HG03196 (cell line): ENCODE measurements around the gene PA2G4.
"Not testable (repeated sequence)": the region's sequence is repeated elsewhere in the genome, so short reads cannot be mapped to it uniquely, and the experiment has no call there.

ENCODE experiments used
- ATAC-seq: cut with Tn5 transposase; IDR thresholded peaks from one replicate; pipeline ENCODE4 v1.9.1; 2021; ENCODE audit not compliant: unreplicated experiment

PA2G4 gene

DNA sequence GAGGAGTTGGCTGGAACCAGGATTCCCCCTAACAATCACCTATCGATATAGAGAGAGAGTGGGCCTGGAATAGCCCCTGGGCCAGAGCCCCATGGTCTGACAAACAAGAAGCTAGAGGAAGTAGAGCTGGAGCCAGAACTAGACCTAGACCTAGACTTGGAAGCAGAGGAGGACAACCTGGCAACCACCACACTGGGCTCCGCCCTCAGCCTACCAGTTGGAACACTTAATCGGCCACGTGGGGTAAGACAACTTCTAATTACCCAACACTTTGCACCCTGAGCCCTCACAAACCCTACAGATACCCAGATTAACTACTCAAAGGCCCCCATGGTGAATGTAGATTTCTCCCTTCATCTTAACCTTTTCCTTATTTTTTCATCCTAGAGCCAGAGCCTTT lies 4.6 kb upstream of the PA2G4 start:
- no peak for ATAC-seq

GRCh38 chr12:56101045-56101444 lies 3.3 kb upstream of the PA2G4 start:
- no peak for ATAC-seq

GRCh38 chr12:56102683-56103065 lies 1.7 kb upstream of the PA2G4 start:
- ATAC-seq: no peak

- no peak for ATAC-seq
These were observed 1.2 kb upstream of the PA2G4 start for GRCh38 chr12:56103066-56103711.

DNA sequence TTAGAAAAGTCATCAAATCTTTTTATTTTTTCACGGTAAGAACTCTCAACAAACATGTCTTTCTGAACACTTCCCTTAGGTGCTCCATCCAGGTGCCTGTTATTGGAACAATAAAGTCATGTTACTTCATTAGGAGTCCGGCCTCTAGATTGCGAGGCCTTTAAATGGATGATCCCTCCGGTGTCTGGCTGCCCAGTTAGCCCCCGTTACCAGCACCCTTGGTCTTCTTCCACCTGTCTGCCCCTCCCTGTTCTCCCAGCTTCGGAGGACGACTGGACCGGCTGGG lies 593 bp upstream of the PA2G4 start:
- ATAC-seq: no peak

- ATAC-seq: peak; percentile 16
These were observed 653 bp downstream of the PA2G4 start for GRCh38 chr12:56104815-56105608.

DNA sequence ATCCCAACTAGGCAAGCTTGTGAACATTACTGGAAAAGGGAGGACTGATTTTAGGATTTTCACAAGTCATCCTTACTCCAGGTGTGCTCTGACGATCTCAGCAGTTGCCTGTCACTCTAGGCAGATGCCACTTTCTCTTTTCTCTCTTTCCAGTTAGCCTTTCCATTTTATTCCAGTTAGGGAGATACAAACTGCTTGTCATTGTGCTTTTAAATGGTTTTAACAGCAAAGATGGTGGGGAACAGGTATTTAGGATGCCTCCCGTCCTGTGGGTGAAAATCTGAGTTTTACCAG lies 1.2 kb downstream of the PA2G4 start:
- ATAC-seq: no peak

DNA sequence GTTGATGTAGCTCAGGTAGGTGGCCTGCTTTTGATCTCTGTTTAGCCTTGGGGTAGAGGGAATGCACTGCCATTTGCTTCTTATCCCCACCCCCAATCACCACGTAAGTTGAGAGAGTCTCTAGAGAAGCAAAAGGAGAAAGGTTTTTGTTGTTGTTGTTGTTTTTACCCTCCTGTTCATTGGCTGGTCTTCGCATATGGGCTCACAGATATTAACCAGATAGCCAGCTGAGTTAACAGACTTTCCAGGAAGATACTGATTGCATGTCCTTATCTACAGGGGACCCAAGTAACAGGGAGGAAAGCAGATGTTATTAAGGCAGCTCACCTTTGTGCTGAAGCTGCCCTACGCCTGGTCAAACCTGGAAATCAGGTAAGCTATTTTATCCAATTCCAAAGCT lies 2.9 kb downstream of the PA2G4 start:
- no peak for ATAC-seq

DNA sequence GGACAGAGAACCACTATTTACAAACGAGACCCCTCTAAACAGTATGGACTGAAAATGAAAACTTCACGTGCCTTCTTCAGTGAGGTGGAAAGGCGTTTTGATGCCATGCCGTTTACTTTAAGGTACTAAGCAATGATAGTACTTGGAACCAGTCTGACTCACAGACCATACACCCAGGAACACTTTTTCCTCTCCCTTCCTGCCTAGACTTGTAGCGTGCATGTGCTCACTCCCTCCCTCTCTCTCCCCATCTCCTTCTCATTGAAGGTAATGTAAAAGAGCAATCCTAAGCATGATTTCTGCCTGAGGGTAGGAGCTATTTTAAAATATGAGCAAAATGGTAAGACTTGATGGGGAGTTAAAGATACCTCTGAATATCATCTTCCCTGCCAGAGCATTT lies 6.2 kb downstream of the PA2G4 start:
- ATAC-seq: no peak

DNA sequence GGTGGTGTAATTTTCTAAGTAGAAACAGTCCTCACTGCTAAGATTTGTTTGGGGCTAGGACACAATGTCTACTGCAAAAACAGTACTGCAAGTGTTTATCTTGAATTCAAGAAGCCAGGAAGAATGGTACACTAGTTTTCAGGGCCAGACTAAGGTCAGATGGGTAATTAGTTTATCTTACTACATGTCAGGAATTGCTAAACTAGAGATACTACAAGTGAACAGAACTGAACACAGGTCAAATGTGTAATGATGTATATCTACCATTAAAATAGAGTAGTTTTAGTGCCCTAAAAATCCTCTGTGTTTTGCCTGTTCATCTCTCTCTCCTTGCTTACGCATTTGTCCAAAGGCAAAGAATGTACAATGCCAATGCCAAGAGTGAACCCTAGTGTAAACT lies 9.7 kb downstream of the PA2G4 start:
- no peak for ATAC-seq

DNA sequence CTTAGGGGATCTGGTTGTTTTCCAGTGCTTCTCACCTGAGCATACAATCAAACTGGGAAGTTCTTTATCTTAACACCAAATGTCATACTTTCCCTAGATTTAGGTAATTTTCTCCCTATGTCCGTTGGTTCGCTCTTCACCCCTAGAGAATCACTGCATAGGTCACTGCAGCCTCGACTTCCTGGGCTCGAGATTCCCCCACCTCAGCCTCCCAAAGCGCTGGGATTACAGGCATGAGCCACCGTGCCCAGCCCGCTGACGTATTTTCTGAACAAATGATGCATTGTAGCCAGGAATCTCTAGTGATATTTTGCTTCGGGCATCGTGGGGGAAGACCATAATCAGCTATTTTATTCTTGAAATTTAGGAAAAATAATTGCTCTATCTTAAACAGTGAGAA lies 11.0 kb downstream of the PA2G4 start:
- no peak for ATAC-seq

GRCh38 chr12:56116267-56117081 lies 12.1 kb downstream of the PA2G4 start, which contains the start of gene RPL41:
RPL41 (plus strand) TSS chr12:56116633.
- ATAC-seq: peak; percentile 40

DNA sequence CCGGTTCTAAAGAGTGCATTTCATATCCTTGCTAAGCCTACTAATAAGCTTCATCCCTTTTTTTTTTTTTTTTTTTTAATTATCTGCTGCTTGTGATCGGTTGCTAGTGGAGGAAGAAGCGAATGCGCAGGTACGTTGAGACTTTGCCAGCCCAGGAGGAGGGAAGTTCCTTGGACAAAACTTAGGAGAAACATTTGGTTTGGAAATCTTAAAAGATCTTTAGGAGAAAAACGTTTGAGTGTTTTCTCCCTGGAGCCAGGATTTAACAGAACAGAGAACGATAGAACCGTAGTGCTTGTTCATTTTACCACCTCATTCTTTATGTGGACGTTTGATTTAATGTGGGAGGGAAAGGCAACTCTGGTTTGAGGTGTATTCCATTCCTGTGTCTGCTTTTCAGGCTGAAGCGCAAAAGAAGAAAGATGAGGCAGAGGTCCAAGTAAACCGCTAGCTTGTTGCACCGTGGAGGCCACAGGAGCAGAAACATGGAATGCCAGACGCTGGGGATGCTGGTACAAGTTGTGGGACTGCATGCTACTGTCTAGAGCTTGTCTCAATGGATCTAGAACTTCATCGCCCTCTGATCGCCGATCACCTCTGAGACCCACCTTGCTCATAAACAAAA lies 12.8 kb downstream of the PA2G4 start:
- ATAC-seq: not testable (repeated sequence)

DNA sequence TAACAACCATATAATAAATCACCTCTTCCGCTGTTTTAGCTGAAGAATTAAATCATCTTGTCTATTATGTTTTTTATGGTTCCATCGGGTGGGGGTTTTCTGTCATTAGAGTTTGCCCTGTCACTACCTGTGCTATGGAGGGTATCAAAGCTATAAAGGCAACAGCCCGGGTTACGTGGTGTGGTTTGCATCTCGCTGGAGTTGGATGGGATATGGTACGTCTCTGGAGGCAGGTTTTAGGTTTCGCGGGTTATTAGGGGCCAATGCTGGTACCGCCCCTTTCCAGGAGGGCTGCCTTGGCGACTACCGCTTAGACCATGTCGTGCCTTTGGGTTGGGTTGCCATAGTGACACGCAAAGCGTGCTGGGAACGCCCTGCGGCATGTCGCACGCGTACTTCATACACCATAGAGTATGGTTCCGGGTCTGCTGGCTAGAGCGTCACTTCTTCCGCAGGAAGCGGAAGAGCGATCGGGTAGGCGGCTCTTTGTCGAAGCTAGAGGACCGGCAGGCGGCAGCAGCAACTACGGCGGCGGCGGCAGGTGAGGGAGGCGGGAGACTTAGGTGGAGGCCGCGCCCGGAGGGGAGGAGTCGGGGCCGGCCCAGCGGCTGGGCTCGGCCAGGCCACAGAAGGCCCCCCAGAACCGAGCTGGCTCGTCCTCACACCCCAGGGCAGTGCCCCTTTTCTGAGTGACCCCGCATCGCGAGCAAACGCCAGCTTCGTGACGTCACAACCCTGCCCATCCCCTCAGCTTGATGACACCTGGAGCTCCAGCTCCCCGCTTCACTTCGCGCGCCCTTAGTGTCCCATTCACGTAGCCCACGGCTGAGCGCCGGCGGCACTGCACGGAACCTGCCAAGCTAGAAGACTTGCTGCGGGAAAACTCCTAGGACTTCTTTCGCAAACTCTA lies 13.7 kb downstream of the PA2G4 start, which contains the start of gene ZC3H10:
Gene ZC3H10, plus strand, starts transcription at position 489 of the 910 bp plus-strand sequence. CDS start 2,297 bp downstream, outside the sequence.
- peak; percentile 83 for ATAC-seq

GRCh38 chr12:56118688-56119357 lies 14.5 kb downstream of the PA2G4 start:
- ATAC-seq: peak; percentile 5

- ATAC-seq: no peak
These were observed 15.0 kb downstream of the PA2G4 start for GRCh38 chr12:56119361-56119796.

GRCh38 chr12:56120158-56120846 lies 15.9 kb downstream of the PA2G4 start:
- no peak for ATAC-seq

DNA sequence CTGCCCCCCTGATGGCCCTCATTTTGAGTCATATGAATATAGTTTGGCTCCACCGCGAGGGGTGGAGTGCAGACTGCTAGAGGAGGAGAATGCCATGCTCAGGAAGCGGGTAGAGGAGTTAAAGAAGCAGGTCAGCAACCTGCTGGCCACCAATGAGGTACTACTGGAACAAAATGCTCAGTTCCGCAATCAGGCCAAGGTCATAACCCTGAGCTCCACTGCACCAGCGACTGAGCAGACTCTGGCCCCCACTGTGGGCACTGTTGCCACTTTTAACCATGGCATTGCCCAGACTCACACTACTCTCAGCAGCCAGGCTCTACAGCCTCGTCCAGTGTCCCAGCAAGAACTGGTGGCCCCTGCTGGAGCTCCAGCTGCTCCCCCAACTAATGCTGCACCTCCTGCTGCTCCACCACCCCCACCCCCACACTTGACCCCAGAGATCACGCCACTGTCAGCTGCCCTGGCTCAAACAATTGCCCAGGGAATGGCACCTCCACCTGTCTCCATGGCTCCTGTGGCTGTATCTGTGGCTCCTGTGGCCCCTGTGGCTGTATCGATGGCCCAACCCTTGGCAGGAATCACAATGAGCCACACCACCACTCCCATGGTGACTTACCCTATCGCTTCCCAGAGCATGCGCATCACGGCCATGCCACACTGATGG lies 17.0 kb downstream of the PA2G4 start:
- ATAC-seq: no peak

DNA sequence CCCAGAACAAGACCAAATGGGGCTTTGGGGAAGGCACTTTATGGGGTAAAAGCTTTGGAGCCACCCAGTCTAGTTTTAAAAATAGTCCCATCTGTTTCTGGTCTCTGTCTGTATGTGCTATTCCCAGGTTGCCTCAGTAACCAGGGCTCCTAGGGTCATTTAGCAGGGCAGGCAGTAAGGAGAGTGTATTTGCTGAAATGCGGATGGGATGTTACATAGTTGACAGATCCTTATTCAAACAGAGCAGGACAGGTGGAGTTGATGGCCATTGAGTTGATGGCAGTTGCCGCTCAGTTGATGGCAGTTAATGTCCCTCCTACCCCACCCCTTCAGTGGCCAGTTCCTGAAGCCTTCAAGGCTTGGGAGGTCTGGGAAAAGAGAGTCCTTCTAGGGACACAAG lies 18.3 kb downstream of the PA2G4 start:
- ATAC-seq: no peak
